Measurements from ENCODE around the gene PTRHD1. TPM values are rescaled to one million over a fixed set of nuclear protein-coding genes. Genes with fewer than 3 reads are reported as not detected.

The PTRHD1 gene
- total and polyA plus RNA-seq, 2 of the 8 experiments (the other 6 are each of a cell fraction or from before 2014, with no cell fraction given), result 46.2 to 91.9 TPM

- H3K18ac ChIP-seq (ENCODE audit: extremely low read depth, low read length), result no peak overlapping the region
- POLR2A ChIA-PET (ENCODE audit: partially characterized antibody), result interaction anchor here (1.5 kb wide), 1 partner anchor 11 kb away, joined by 3 read pairs; no protein-coding TSS in a partner anchor
- no peak overlapping the region for H2AFZ ChIP-seq (ENCODE audit: low read length)
- no peaks in the 10 kb centered on the region for H3K23me2 ChIP-seq (ENCODE audit: low read depth, low read length)
- H3K14ac ChIP-seq (ENCODE audit: insufficient read length), result no peak overlapping the region
- CTCF ChIA-PET (ENCODE audit: partially characterized antibody), result interaction anchor here (1.1 kb wide), 1 partner anchor 11 kb away, joined by 3 read pairs; no protein-coding TSS in a partner anchor
- 92% methylated on average over 6 of the region's 6 CpGs; no CpG with 5 or more reads in 1 of the 2 experiments for WGBS, 2 experiments (ENCODE audit: extremely low coverage in 1 of 2, insufficient coverage in 1 of 2, insufficient read length in 1 of 2, insufficient replicate concordance in 2 of 2, low coverage in 1 of 2, low lambda C conversion rate in 2 of 2, missing lambda C conversion rate in 1 of 2)
- H3K23ac ChIP-seq (ENCODE audit: insufficient read length), result no peak overlapping the region
- no peak overlapping the region for H3K4me2 ChIP-seq (ENCODE audit: insufficient read depth in 1 of 2, low read depth in 2 of 2, low read length in 2 of 2)
- no peaks in the 10 kb centered on the region for H4K20me1 ChIP-seq (replicated peaks in 1 of 2; ENCODE audit: control insufficient read depth in 1 of 2, insufficient read depth in 2 of 2, low read length in 2 of 2)
- FAIRE-seq (no peak), DNase-seq (ENCODE audit: low read depth in 1 of 2, low spot score in 2 of 2) (no peak)
- no peak overlapping the region for H2AK5ac ChIP-seq (ENCODE audit: low read depth, low read length)
- H3K4ac ChIP-seq (replicated peaks; ENCODE audit: insufficient read length, low read depth, low read length), result no peak overlapping the region
- no peak overlapping the region for H2BK12ac ChIP-seq (ENCODE audit: low read depth, low read length)
- H2BK120ac ChIP-seq (replicated peaks; ENCODE audit: low read depth, low read length), result no peak overlapping the region
- no peaks in the 10 kb centered on the region for H3K4me1 ChIP-seq (replicated peaks in 1 of 4; ENCODE audit: control insufficient read depth in 3 of 4, insufficient read depth in 4 of 4, low read length in 3 of 4)
- no peak overlapping the region for H3K27ac ChIP-seq (ENCODE audit: low read depth, low read length)
- H3K79me1 ChIP-seq (ENCODE audit: low read depth, low read length), result no peaks in the 10 kb centered on the region
- H3K27me3 ChIP-seq (replicated peaks in 1 of 4; ENCODE audit: control insufficient read depth in 3 of 4, extremely low read depth in 1 of 4, insufficient read depth in 3 of 4, low read length in 3 of 4), result no peaks in the 10 kb centered on the region
- TF ChIP-seq CREB1 (IDR thresholded peaks at IDR 0.05) (no peak), EP300 (IDR thresholded peaks at IDR 0.05; ENCODE audit: borderline replicate concordance in 1 of 2, low read depth in 2 of 2, low read length in 2 of 2) (no peak)
- no peak overlapping the region for H4K8ac ChIP-seq (ENCODE audit: extremely low read depth, insufficient read depth, low read length)
- H3K4me3 ChIP-seq (ENCODE audit: extremely low read depth in 1 of 4, insufficient read depth in 2 of 4, low read depth in 3 of 4, low read length in 4 of 4), result no peak overlapping the region
- no peak overlapping the region for H2BK5ac ChIP-seq (ENCODE audit: low read depth, low read length)
- no peaks in the 10 kb centered on the region for H3K9me3 ChIP-seq (ENCODE audit: insufficient read depth in 2 of 2, low read depth in 1 of 2, low read length in 1 of 2)
- H2BK20ac ChIP-seq (ENCODE audit: low read length), result 0 out of 2 replicates have a peak overlapping the region, but pooled peaks have one; percentile 80
- 0 out of 8 replicates have a peak, but pooled peaks cover 0 to 3% (median 0%) of the 10 kb centered on the region in 4 experiments for H3K36me3 ChIP-seq (ENCODE audit: control insufficient read depth in 2 of 4, insufficient read depth in 4 of 4, low read length in 3 of 4)
- H4K91ac ChIP-seq (replicated peaks; ENCODE audit: insufficient read length, low read length), result no peak overlapping the region
- no peak overlapping the region for H4K5ac ChIP-seq (ENCODE audit: insufficient read length, low read depth, low read length)
- H3K56ac ChIP-seq (replicated peaks; ENCODE audit: insufficient read length, low read depth, low read length), result no peak overlapping the region
- no peak overlapping the region for H3K9ac ChIP-seq (replicated peaks in 1 of 4; ENCODE audit: extremely low read depth in 1 of 4, low read depth in 3 of 4, low read length in 3 of 4)
- H2BK15ac ChIP-seq (ENCODE audit: low read length), result no peak overlapping the region
- no peaks in the 10 kb centered on the region for H3K79me2 ChIP-seq (ENCODE audit: control insufficient read depth in 1 of 2, insufficient read depth in 2 of 2, low read length in 2 of 2)
Measured at GRCh38 chr2:24785671-24786321, 7.4 kb downstream of the PTRHD1 start.
